SW480 (cell line): ENCODE measurements around the gene TLE1.

Experiments
- DNase-seq: peaks from one replicate; pipeline ENCODE4 v3.0.0-alpha.2; 2016; ENCODE audit warnings: low spot score

The TLE1 gene

DNA sequence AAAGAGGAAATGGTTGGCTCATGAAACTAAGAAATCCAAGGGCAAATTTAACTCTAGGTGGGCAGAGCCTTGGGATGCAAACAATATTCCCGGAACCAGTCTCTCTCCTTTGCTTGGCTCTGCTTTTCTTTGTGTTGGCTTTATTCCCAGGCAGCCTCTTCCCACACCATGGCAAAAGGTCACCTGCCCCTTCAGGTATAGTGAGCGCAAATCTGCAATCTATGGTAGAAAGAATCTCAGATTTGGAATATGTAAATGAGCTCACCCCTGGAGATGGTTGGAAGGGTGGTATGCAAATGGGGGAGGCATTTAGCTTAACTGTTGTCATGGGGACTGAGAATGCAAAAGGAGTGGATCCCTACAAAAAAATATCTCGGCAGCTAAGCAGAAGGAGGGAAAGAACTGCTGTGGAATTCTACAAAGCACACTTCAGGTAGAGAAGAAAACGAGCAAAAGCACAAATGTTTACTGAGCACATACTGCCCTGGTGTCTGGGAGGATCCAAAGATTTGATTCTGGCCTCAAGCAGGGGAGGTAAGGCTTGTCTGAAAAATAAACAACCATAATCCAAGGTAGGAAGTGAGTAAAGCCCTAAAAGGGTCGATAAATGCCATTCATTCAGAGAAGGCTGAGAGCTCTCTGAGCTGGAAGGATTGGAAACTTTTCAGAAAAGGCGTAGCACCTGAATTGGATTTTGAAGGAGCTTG is 139.7 kb downstream of the TLE1 start:
- DNase-seq: no peak

DNA sequence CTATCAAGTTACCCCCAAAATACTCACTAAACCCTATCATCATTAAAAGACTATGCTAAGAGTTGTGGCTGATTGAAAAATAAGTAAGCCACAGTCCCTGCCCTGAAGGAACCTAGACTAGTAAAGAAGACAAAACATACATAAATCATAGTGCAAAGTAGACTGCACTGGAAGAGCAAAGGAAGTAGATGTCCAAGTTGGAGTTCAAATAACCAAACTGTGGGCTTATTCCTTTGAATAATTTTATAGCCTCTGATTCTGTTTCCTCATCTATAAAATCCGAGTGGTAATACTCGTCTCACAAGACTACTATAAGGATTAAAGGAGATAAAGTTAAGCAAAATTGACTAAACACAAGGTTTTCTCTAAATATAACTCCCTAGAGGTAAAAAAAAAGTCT is 140.4 kb downstream of the TLE1 start:
- no peak for DNase-seq

DNA sequence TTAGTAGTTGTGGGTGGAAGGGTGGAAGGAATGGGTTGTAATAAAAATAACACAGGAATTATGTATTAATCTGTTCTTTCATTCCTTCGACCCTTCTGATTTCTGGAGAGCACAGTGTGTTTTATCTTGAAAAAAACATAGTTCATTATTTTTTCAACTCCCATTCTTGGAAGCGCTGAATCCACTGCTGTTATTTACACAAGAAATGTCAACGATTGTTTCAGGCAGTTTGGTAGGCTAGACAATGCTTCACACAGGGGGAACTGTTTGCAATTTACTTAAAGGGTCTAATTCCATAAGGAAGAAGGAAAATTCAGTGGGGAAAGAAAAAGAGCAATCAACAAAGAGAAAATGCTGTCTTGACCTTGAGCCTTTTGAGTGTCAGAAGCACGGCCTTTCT is 142.9 kb downstream of the TLE1 start:
- DNase-seq: no peak

DNA sequence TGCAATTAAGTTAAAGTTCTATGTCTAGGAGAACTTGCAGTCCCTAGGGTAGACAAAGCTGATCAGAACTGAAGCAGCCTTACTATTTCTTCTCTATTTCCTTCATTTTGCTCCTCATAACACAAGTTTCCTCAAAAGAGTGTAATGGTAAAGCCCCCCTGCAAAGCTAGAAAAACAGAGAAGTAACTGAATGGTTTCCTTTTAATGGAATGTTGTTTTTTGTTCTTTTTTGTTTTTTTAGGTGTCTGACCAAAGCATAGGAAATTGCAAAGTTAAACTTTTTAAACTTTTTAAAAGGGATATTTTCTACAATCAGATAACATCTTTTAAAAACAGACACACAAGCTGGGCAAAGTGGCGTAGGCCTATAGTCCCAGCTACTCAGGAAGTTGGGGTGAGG is 145.7 kb downstream of the TLE1 start:
- no peak for DNase-seq

DNA sequence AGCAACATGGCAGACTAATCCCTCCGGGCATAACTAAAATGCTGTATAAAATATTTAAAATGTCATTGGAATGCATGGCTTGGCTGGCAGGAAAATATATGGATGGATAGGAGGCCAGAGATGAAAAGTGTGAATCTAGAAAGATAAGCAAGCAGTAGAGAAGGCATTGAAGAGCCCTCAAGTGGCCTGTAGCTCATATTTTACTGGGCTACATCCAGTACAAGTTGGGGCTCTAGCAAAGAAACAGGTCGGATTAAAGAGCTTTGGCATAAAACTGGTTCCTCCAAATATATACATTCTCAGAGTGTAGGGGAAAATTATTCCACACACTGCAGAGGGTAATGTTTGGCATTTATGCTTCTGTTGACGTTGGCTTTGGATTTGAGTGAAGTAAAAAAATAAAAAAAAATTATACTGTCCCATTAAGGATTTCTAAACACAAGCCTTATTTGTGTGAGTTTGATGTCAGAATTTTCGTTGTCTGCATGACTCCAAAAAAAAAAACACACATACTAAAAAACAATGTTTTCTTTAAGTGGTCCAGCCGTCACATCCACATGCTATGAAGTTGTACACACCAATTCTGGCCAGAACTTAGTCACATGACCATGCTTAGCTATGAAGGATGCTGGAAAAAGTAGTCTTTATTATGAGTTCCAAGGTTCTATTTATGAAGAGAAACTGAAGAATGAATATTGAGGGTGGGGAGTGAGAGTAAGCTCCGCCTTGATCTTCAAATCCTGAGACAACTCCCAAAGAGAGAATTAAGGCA is 147.0 kb downstream of the TLE1 start:
- no peak for DNase-seq

DNA sequence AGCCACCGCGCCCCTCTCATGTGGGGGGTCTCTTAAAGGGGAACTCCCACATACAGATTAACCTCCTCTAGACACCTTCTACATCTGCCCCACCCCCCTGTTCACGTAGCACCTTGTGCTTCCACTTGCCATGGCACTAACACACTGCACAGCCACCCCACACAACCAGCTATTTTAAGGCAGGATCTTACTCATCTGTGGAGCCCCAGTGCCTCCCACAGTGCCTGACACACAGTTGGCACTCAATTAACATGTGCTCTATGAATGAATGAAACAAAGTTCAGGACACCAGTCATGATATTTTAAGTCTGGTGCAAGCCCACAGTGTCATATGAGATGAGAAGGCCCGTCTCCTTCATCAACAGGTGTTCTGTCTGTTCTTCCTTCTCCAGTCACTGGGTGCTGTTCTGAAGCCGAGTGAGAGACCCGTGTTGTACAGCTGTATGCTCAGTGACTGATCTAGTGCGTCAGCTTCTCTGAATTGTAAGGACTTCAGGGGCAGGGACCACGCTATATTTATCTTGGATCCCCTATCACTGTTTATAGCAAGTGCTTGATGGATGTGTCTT is 149.1 kb downstream of the TLE1 start:
- no peak for DNase-seq

DNA sequence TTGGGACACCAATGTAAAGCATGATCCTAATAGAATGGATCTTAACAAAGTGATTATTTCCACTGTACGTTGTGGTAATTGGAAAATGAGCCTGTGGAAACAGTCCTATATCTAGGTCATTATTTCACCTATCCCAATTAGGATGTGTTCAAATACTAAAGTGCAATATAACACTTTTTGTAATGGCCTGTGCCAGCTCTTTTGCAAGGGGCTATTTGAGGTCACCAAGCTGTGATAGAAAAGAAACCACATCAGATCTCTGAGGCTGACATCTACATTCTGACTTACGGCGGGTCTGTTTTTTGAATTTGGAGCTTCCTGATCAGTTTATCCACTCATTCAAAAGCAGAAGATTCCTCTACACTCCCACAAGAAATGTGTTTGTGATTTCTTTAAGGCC is 150.0 kb downstream of the TLE1 start:
- DNase-seq: no peak

DNA sequence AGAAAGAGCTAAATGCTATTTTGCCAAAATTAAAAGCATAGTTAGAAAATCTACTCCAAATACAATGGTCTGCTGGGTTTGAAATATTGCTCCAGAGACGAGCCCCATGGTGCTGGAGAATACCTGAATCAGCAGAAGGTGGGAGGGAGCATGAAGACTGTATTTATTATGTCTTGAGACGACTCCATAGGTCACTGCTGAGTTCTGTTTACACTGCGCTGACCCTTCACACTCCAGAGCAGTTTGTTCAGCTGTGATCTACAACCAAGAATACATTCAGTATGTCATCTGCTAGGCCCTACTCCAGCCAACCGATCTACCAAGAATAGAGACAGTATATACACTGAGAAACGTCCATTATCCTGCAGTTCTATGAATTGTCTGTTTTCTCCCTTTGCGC is 150.5 kb downstream of the TLE1 start:
- no peak for DNase-seq

DNA sequence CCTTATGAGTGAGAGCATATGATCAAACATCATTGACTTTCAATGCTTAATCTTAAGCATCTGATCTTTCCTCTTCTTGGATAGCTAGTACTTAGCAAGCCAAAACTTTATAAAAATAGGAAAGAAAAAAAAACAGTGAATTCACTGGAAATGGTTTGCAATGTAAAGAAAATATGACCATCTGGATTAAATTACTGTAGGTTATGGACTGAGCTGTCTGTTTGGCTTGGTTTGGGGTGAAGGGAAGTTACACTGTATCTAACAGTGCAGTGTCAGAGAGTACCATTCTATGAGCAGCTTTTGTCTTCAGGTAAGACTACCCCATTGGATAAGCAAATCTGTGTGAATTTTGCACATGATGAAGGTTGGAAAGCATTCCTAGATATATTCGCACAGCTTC is 151.4 kb downstream of the TLE1 start:
- DNase-seq: no peak

DNA sequence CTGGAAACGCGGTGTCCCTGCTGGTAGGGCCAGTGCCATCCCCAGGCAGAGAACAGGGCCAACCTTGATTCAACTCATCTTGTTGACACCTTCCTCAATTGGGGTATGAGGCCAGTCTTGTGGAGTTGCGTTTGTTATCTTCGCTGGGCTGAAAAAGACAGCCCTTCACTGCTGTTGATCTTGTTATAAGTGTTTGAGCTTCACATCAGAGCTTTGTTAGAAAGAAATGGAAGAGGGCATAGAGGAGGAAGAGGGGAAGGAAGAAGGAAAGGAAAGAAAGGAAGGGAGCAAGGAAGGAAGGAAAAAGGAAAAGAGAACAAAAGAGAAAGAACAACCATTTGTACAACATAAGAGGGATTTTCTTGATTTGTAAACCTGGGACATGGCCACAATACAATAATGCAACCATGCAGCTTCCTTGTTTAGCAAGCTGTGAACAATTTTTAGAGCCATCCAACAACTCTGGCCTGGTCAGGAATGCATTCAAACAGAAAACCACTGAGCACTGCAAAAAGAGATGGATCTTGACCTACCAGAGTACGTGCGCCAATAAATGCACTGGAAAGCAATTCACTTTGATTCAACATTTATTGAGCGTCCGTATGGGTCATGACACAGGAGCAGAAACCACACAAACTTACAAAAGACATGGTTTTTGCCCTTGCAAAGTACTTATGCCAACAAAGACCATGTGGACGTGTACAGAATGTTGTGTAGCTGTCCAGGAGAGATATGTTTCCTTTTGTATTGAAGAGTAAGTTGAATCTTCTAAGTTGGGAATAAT is 152.9 kb downstream of the TLE1 start:
- DNase-seq: no peak

DNA sequence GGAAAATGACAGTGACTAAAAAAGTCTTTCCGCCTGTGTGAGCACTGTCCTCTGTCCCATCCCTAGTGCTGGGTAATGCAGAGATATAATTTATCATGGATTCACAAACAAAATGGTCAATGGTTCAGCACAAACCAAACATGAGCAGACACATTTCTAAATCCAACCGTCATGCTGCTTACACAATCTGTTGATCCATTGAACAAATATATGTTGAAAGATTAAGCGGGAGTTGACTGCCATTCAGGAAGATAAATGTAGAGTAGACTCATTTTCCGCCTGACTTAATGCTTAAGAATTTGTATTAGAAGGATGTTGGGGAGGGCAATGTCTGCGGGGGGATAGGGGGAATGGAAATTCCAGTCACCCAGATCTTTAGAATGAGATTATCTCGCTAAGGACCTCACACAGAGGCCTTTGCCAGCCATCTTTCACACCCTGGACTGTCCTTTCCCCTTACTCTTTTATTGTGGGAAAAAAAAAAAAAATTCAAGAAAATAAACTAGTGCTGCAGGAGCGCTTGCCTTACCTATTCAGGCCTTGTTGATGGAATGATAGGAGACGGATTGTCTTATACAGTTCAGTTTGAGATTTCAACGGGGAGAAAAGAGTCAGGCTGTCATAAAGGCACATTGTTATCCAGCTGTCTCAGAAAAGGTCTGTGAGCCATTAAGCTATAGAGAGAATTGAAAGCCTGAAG is 153.7 kb downstream of the TLE1 start:
- no peak for DNase-seq

DNA sequence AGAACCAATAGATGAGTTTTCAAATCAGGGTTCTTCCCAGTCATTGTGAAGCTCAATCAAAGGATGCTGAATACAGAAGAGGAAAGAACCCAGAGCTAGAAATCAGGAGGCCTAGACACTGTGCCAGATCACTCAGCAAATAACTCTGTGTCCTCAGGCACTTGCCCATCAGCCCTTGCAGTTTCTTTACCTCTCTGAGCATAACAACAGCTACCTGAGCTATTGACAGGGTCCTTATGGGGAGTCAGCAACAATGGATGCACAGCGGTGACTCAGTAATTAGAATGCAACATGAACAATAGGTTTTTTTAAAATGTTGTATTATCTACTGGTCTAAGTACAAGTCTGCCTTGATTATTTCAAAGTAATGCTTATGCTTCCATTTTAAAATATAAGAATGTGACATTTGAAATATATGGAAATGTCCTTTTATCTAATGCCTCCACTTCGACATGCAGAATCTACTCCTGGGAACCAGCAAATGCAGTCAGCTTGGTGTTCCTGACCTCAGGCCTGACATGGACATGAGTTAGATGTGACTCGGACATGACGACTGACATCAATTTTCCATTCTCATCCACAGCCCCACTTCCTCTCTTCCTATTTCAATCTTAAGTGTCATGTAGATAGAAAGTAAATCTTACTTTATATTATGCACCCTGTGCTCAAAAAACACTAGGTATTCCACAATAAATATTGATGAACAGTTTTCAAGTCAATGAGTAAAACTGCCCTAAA is 155.0 kb downstream of the TLE1 start:
- no peak for DNase-seq
